Stimulated activated CD8-positive, alpha-beta memory T cell treated with anti-CD3 and anti-CD28 coated beads, Interleukin-12 subunit alpha, Interleukin-12 subunit beta, amount 100 ng/mL, for 1 hour (primary cell): ENCODE data around the gene ADAMTSL2.

Source experiments
- DNase-seq: peaks from one replicate; pipeline ENCODE4 v3.0.0-alpha.2; 2020; ENCODE audit warnings: low read depth

The ADAMTSL2 gene

GRCh38 chr9:133575186-133576030, 40.9 kb downstream of the ADAMTSL2 start:
- no peak for DNase-seq

GRCh38 chr9:133576031-133576874, 41.7 kb downstream of the ADAMTSL2 start:
- no peak for DNase-seq

GRCh38 chr9:133576875-133577736, 42.6 kb downstream of the ADAMTSL2 start:
- no peak for DNase-seq

GRCh38 chr9:133577737-133578112, 43.2 kb downstream of the ADAMTSL2 start:
- no peak for DNase-seq

- DNase-seq = no peak
Observed at GRCh38 chr9:133578524-133579441, 44.3 kb downstream of the ADAMTSL2 start.

GRCh38 chr9:133579601-133580418, 45.3 kb downstream of the ADAMTSL2 start:
- DNase-seq = no peak

- DNase-seq = no peak
Observed at GRCh38 chr9:133580419-133580738, 45.9 kb downstream of the ADAMTSL2 start.

GRCh38 chr9:133581011-133581410, 46.5 kb downstream of the ADAMTSL2 start:
- DNase-seq = no peak

- DNase-seq = no peak
Observed at GRCh38 chr9:133581513-133582343, 47.2 kb downstream of the ADAMTSL2 start.

- no peak for DNase-seq
Observed at GRCh38 chr9:133582501-133583045, 48.1 kb downstream of the ADAMTSL2 start.

GRCh38 chr9:133583111-133583510, 48.6 kb downstream of the ADAMTSL2 start:
- DNase-seq = no peak

- no peak for DNase-seq
Observed at GRCh38 chr9:133583586-133583985, 49.1 kb downstream of the ADAMTSL2 start.

GRCh38 chr9:133584167-133584558, 49.7 kb downstream of the ADAMTSL2 start:
- no peak for DNase-seq

- DNase-seq = no peak
Observed at GRCh38 chr9:133584559-133585476, 50.3 kb downstream of the ADAMTSL2 start.

GRCh38 chr9:133585481-133586351, 51.2 kb downstream of the ADAMTSL2 start:
- no peak for DNase-seq

- DNase-seq = no peak
Observed at GRCh38 chr9:133587051-133587450, 52.5 kb downstream of the ADAMTSL2 start.

GRCh38 chr9:133587466-133587865, 53.0 kb downstream of the ADAMTSL2 start:
- DNase-seq = no peak
